Mesenchymal stem cell (in vitro differentiated cells and primary cell): ENCODE measurements around the gene PLCB1.

ENCODE experiments used
- DNase-seq: peaks from one replicate; pipeline ENCODE4 v3.0.0-alpha.2; 2013
- H2AFZ ChIP-seq: one replicate; pipeline ENCODE4 v1.6.1; 2013; ENCODE audit warnings: low read depth, mild to moderate bottlenecking, control low read depth, inconsistent platforms, low read length, moderate library complexity
- H2AK5ac ChIP-seq: 2 replicates; pipeline ENCODE4 v1.6.1; 2013; ENCODE audit warnings: low read length, moderate library complexity, mild to moderate bottlenecking, inconsistent platforms; ENCODE audit not compliant: severe bottlenecking
- H2BK120ac ChIP-seq: one replicate; pipeline ENCODE4 v1.6.1; 2013; ENCODE audit warnings: low read depth, mild to moderate bottlenecking, inconsistent platforms, low read length, moderate library complexity
- H2BK12ac ChIP-seq, 2 experiments: one replicate each; pipeline ENCODE4 v1.6.1; 2013; ENCODE audit warnings: inconsistent platforms in 2 of 2, low read length in 2 of 2, mild to moderate bottlenecking in 2 of 2, moderate library complexity in 2 of 2, control low read depth in 1 of 2
- H2BK15ac ChIP-seq: one replicate; pipeline ENCODE4 v1.6.1; 2013; ENCODE audit warnings: mild to moderate bottlenecking, low read depth, inconsistent platforms; ENCODE audit not compliant: poor library complexity, severe bottlenecking
- H2BK5ac ChIP-seq: 2 replicates; pipeline ENCODE4 v1.6.1; 2013; ENCODE audit warnings: low read depth, mild to moderate bottlenecking, low read length, control low read depth, inconsistent platforms; ENCODE audit not compliant: poor library complexity, severe bottlenecking
- H3K14ac ChIP-seq, 2 experiments: one replicate each; pipeline ENCODE4 v1.6.1; 2013; ENCODE audit warnings: inconsistent platforms in 2 of 2, low read length in 2 of 2, control low read depth in 1 of 2, mild to moderate bottlenecking in 1 of 2, moderate library complexity in 1 of 2
- H3K18ac ChIP-seq, 2 experiments: one replicate each; pipeline ENCODE4 v1.6.1; 2013; ENCODE audit warnings: inconsistent platforms in 2 of 2, low read length in 2 of 2, control low read depth in 1 of 2, low read depth in 1 of 2, mild to moderate bottlenecking in 1 of 2
- H3K23ac ChIP-seq, 2 experiments: one replicate each; pipeline ENCODE4 v1.6.1; 2013; ENCODE audit warnings: inconsistent platforms in 2 of 2, low read length in 2 of 2, mild to moderate bottlenecking in 2 of 2, moderate library complexity in 2 of 2, control low read depth in 1 of 2
- H3K27ac ChIP-seq: 2 replicates; pipeline ENCODE4 v1.5.1; 2013; ENCODE audit warnings: mild to moderate bottlenecking, moderate library complexity, low read length, control low read depth, inconsistent platforms; ENCODE audit not compliant: poor library complexity, severe bottlenecking
- H3K27me3 ChIP-seq, 2 experiments: 2 replicates each; pipeline versions ENCODE4 v1.6.1 to v1.7.0; 2013; ENCODE audit warnings: low read length in 2 of 2, mild to moderate bottlenecking in 2 of 2, moderate library complexity in 2 of 2, control low read depth in 1 of 2, inconsistent platforms in 1 of 2; ENCODE audit not compliant: control insufficient read depth in 1 of 2, insufficient read depth in 1 of 2
- H3K36me3 ChIP-seq, 2 experiments: 2 replicates each; pipeline versions ENCODE4 v1.6.1 to v1.7.0; 2013; ENCODE audit warnings: low read length in 2 of 2, control low read depth in 1 of 2, inconsistent platforms in 1 of 2, low read depth in 1 of 2, mild to moderate bottlenecking in 1 of 2; ENCODE audit not compliant: insufficient read depth in 2 of 2, control insufficient read depth in 1 of 2
- H3K4ac ChIP-seq, 2 experiments: one replicate each; pipeline ENCODE4 v1.6.1; 2013; ENCODE audit warnings: inconsistent platforms in 2 of 2, low read length in 2 of 2, mild to moderate bottlenecking in 2 of 2, moderate library complexity in 2 of 2, control low read depth in 1 of 2, low read depth in 1 of 2
- H3K4me1 ChIP-seq: 2 replicates; pipeline ENCODE4 v1.6.1; 2013; ENCODE audit warnings: low read depth, low read length, control low read depth; ENCODE audit not compliant: control insufficient read depth, insufficient read depth
- H3K4me2 ChIP-seq: 2 replicates; pipeline ENCODE4 v1.6.1; 2013; ENCODE audit warnings: low read length, mild to moderate bottlenecking, inconsistent platforms; ENCODE audit not compliant: poor library complexity, severe bottlenecking
- H3K4me3 ChIP-seq, 2 experiments: 2 replicates each; pipeline versions ENCODE4 v1.5.1 to v1.7.0; 2013; ENCODE audit warnings: low read length in 2 of 2, mild to moderate bottlenecking in 2 of 2, control low read depth in 1 of 2, low read depth in 1 of 2; ENCODE audit not compliant: insufficient read depth in 1 of 2
- H3K79me1 ChIP-seq: replicated peaks from 2 replicates; pipeline ENCODE4 v1.6.1; 2013; ENCODE audit warnings: mild to moderate bottlenecking, control low read depth, low read length, inconsistent platforms; ENCODE audit not compliant: poor library complexity, severe bottlenecking
- H3K9ac ChIP-seq: 2 replicates; pipeline ENCODE4 v1.7.0; 2013; ENCODE audit warnings: mild to moderate bottlenecking, low read length, moderate library complexity
- H3K9me3 ChIP-seq: 2 replicates; pipeline ENCODE4 v1.7.0; 2013; ENCODE audit warnings: mild to moderate bottlenecking, low read length; ENCODE audit not compliant: control insufficient read depth
- H4K8ac ChIP-seq: one replicate; pipeline ENCODE4 v1.6.1; 2013; ENCODE audit warnings: inconsistent platforms, mild to moderate bottlenecking, low read length, moderate library complexity
- H4K91ac ChIP-seq: one replicate; pipeline ENCODE4 v1.6.1; 2013; ENCODE audit warnings: mild to moderate bottlenecking, low read length, inconsistent platforms
- WGBS: methylation state at CpG from one replicate; pipeline ENCODE4 v1.1.7; 2013; ENCODE audit warnings: mixed read lengths; 5-methylcytosine and 5-hydroxymethylcytosine counted together

PLCB1 gene

GRCh38 chr20:8339349-8339748, 207.3 kb downstream of the PLCB1 start:
- Histone ChIP-seq H3K4me2 (no peak overlapping the region), H2BK5ac (no peak overlapping the region), H2BK12ac (no peak overlapping the region), H3K27ac (no peak overlapping the region), H4K91ac (no peak overlapping the region), H2AFZ (no peak overlapping the region), H3K4me3 (no peak overlapping the region), H3K4ac (no peak overlapping the region), H2AK5ac (no peak overlapping the region), H3K23ac (no peak overlapping the region), H3K14ac (no peak overlapping the region), H3K27me3 (no peaks in the 10 kb centered on the region), H2BK15ac (no peak overlapping the region), H3K79me1 (no peaks in the 10 kb centered on the region), H3K9ac (no peak overlapping the region), H2BK120ac (no peak overlapping the region), H3K9me3 (no peaks in the 10 kb centered on the region), H4K8ac (no peak overlapping the region), H3K18ac (no peak overlapping the region), H3K36me3 (no peaks in the 10 kb centered on the region), H3K4me1 (no peaks in the 10 kb centered on the region)
- no peak for DNase-seq
- WGBS: 100% methylated on average over 2 of the region's 3 CpGs

- Histone ChIP-seq H3K79me1 (no peaks in the 10 kb centered on the region), H2BK15ac (no peak overlapping the region), H3K4me2 (no peak overlapping the region), H3K4me3 (no peak overlapping the region), H3K27ac (no peak overlapping the region), H2BK5ac (no peak overlapping the region), H3K4ac (no peak overlapping the region), H3K27me3 (no peaks in the 10 kb centered on the region), H2AFZ (no peak overlapping the region), H3K4me1 (no peaks in the 10 kb centered on the region), H4K91ac (no peak overlapping the region), H3K36me3 (no peaks in the 10 kb centered on the region), H2AK5ac (no peak overlapping the region), H2BK120ac (no peak overlapping the region), H2BK12ac (no peak overlapping the region), H3K9ac (no peak overlapping the region), H3K9me3 (no peaks in the 10 kb centered on the region), H3K18ac (no peak overlapping the region), H3K14ac (no peak overlapping the region), H4K8ac (no peak overlapping the region), H3K23ac (no peak overlapping the region)
- no peak for DNase-seq
- 100% methylated on average over 3 of the region's 3 CpGs for WGBS
Observed at GRCh38 chr20:8342391-8342790, 210.3 kb downstream of the PLCB1 start.

GRCh38 chr20:8344106-8344505, 212.0 kb downstream of the PLCB1 start:
- H4K8ac ChIP-seq: no peak overlapping the region
- no peaks in the 10 kb centered on the region for H3K9me3 ChIP-seq
- H3K36me3 ChIP-seq: no peaks in the 10 kb centered on the region
- no peak overlapping the region for H3K9ac ChIP-seq
- H3K23ac ChIP-seq: no peak overlapping the region
- no peaks in the 10 kb centered on the region for H3K79me1 ChIP-seq
- H3K4ac ChIP-seq: no peak overlapping the region
- no peak overlapping the region for H2BK120ac ChIP-seq
- no peak overlapping the region for H3K14ac ChIP-seq
- no peak overlapping the region for H2AK5ac ChIP-seq
- H3K27ac ChIP-seq: no peak overlapping the region
- H2BK5ac ChIP-seq: no peak overlapping the region
- no peak for DNase-seq
- H2AFZ ChIP-seq: no peak overlapping the region
- H3K4me1 ChIP-seq: no peaks in the 10 kb centered on the region
- no peak overlapping the region for H3K4me3 ChIP-seq
- H4K91ac ChIP-seq: no peak overlapping the region
- WGBS: 78% methylated on average over 3 of the region's 3 CpGs
- no peak overlapping the region for H3K18ac ChIP-seq
- H2BK12ac ChIP-seq: no peak overlapping the region
- no peaks in the 10 kb centered on the region for H3K27me3 ChIP-seq
- H2BK15ac ChIP-seq: no peak overlapping the region
- H3K4me2 ChIP-seq: no peak overlapping the region

GRCh38 chr20:8344631-8345030, 212.6 kb downstream of the PLCB1 start:
- Histone ChIP-seq H3K27me3 (no peaks in the 10 kb centered on the region), H3K9me3 (no peaks in the 10 kb centered on the region), H2AFZ (no peak overlapping the region), H3K36me3 (no peaks in the 10 kb centered on the region), H3K14ac (no peak overlapping the region), H4K91ac (no peak overlapping the region), H2BK120ac (no peak overlapping the region), H3K4me1 (no peaks in the 10 kb centered on the region), H3K9ac (no peak overlapping the region), H2BK5ac (no peak overlapping the region), H3K4ac (no peak overlapping the region), H3K23ac (no peak overlapping the region), H3K79me1 (no peaks in the 10 kb centered on the region), H3K27ac (no peak overlapping the region), H3K4me3 (no peak overlapping the region), H2BK12ac (no peak overlapping the region), H4K8ac (no peak overlapping the region), H3K4me2 (no peak overlapping the region), H2AK5ac (no peak overlapping the region), H3K18ac (no peak overlapping the region), H2BK15ac (no peak overlapping the region)
- WGBS: 95% methylated on average over 5 of the region's 5 CpGs
- DNase-seq: no peak
